ENCODE results near the gene HMGXB3.

Gene HMGXB3

DNA sequence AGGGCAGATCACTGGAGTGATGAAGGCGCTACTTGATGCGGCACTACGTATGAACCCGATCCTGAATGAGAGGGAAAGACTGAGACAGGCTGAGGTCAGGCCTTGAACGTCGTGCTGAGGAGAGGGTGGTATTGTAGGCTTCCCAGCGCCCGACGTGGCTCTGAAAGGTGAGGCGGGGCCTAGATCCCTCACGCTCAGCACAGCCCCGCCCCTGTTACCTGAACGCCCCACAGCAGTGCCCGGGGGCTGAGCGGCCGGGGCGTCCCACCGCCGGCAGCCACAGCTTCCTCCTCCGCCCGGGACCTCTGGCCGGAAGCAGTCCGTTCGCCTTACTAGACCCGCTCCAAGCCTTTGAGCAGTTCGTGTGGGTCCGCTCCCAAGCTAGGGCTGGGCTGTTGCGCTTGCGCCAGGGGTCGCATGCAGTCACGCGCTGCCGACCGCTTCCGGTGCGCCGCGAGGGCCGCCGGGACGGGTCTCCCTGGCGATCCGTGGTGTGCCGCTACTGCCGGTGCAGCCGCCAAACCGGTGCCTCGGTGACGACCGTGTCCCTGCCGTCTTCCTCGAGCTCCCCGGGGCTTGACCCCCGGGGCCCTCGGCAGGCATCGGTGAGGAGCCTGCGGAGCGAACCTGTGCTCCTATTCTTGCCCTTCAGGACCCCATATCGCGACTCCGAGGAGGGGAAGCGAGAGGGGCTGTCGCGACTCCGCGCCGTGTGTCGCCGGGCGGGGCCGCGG is at the start of gene HMGXB3, which contains the start of gene TIGD6:
TSS of gene HMGXB3 (plus strand) at position 484 of the 734 bp plus-strand sequence. CDS start 4,114 bp downstream, outside the sequence.
TSS of gene TIGD6 (minus strand) at position 399 of the 734 bp plus-strand sequence. CDS start 4,306 bp downstream, outside the sequence.
- DNase-seq, result peak; percentile 69 to 96 (median 87)

GRCh38 chr5:149951138-149951749 is 49.3 kb upstream of the HMGXB3 start:
- DNase-seq, result no peak

DNA sequence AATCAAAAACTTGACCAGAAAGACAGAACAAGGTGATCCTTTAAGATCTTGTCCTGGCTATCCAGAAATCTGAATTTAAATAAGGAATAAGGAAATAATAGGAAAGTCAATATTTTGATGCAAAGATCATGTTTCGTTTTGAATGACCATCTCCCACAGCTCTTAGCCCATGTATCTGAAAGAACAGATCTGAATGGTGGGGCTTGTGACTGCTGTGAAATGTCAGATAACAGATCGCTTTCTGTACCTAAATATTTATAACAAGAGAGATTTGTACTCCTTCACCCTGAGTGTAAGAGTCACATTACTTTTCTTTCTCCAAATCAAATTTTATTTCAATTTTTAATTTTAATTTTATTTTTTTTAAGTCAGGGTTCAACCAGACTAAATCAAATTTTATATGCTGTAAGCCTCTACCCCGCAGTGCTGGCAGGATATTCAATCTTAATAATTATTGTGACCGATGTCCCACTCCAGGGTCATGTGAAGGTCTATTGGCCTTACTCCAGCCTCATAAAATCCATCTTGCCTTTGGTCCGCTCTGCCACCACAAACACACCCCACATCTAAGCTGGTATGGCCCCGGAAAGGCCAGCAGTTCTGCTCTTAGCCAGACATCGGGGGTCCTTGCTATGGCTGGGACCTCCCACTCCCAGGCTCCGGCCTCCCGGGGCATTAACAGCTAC is 47.0 kb upstream of the HMGXB3 start:
- no peak for DNase-seq

- DNase-seq, result no peak
Measured at GRCh38 chr5:149954798-149955197, 45.7 kb upstream of the HMGXB3 start.

DNA sequence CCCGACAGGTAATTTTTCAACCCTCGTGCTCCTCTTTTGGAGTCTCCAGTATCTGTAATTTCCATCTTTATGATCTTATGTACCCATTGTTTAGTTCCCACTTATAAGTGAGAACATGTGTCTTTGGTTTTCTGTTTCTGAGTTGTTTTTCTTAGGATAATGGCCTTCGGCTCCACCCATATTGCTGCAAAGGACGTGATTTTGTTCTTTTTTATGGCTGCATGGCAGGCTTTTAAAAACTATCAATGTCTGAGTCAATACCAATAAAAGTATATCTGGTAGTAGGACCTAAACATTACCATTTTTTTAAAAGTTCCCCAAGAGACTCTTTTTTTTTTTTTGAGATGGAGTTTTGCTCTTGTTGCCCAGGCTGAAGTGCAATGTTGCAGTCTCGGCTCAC is 43.9 kb upstream of the HMGXB3 start:
- DNase-seq, result no peak

DNA sequence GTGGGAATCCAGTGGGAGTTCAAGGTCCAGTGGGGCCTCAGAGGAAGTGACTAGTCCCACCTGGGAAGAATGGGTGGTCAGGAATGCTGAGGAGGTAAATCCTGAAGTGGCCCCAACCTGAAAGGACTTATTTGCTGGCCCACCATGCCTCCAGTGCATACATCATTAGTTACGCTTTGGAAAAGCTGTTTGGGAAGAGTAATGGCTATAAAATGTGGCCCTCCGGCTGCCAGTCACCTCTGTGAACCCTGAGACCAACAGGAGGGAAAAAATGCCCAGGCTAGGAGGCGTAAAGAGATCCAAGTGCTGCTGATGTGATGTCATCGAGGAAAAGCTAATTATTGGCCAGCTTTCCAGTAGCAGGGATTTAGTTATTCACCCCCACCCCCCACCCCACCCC is 42.7 kb upstream of the HMGXB3 start:
- DNase-seq, result no peak

GRCh38 chr5:149959406-149960236 is 40.9 kb upstream of the HMGXB3 start:
- DNase-seq, result peak in 2 of 56 donors; percentile 12 to 13

DNA sequence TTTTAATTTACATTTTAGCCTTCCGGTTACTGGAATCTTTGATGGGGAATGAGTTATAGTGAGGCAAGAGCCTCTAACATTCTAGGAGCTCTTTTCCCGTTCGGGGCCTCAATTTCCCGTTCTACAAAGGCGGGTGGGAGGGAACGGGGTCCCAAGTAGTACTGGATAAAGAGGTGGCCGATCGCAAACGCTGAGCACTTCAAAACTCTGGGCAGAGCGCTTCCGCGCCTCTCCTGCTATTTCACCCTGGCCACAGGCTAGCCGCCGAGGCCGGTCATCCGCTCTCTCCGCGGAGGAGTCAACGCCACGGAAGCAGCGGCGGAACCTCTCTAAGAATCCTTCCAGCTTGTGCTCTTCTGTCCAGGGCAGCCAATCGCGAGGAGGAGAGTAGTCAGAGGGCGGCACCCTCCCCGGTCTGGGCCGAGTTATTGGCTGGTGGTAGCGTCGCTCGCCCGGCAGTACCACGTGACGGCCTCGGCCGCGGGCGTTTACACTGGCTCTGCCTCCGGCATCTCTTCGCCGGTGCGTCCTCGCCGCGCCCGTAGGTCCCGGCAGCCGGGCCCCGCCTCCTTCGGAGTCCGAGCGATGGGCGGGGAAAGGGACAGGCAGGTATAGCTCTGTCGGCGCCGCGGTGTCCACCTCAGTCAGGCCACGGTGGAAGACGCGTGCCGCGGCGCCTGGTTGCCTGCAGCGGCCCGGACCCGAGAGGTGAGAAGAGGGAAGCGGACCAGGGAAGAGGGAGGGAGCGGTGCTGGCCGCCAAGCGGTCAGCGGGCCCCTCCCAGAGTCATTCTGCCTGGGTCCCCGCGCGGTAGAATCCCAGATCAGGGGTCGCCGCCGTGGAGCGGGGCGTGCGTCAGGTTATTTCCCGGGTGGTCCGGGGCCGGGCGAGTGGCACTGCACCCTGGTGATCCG is 40.0 kb upstream of the HMGXB3 start, which contains the start of gene SLC26A2:
TSS of gene SLC26A2 (plus strand) at position 487 of the 914 bp plus-strand sequence. CDS start 16,895 bp downstream, outside the sequence.
- peak; percentile 71 to 99 (median 95) for DNase-seq

DNA sequence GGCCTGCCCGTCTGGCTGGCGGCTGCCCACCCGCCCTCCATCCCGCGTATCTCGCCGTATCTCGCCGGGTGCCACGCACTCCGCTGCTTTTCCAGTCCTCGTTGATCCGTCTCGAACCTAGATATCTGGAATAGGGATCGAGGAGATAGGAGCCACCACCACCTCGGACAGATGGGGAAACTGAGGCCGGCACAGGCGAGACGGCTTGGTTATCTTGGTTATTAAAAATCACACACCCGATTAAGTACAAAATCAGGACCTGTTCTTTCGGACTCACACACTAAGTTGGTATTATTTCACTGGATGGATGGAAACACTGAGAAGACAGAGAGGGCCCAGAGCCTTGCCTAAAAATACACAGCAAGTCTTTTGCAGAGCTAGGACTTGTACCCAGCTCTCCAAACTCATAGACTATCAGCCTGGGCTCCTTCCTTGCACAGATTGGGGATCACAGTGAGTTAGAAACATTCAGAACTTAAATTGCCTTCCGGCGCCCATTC is 39.3 kb upstream of the HMGXB3 start:
- peak in 3 of 56 donors; percentile 31 to 46 (median 32) for DNase-seq

DNA sequence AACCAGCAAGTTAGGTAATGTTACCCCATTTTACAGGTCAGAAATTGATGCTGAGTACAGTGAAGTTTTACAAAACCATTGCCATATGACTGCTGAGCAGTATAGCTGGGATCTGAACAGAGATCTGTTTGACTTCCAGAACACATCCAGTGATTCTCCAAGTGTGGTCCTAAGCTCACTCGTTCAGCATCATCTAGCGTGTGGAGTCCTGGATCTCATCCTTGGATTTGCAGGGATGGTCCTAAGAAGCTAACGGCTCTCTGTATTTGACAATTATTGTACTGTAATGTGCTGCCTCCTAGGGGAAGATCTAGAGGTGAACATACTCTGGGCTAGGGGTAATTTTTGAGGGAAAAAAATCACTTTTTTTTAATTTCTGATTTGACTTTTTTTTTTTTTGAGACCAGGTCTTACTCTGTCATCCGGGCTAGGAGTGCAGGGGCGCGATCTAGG is 38.6 kb upstream of the HMGXB3 start:
- DNase-seq, result peak in 1 of 56 donors; percentile 7

DNA sequence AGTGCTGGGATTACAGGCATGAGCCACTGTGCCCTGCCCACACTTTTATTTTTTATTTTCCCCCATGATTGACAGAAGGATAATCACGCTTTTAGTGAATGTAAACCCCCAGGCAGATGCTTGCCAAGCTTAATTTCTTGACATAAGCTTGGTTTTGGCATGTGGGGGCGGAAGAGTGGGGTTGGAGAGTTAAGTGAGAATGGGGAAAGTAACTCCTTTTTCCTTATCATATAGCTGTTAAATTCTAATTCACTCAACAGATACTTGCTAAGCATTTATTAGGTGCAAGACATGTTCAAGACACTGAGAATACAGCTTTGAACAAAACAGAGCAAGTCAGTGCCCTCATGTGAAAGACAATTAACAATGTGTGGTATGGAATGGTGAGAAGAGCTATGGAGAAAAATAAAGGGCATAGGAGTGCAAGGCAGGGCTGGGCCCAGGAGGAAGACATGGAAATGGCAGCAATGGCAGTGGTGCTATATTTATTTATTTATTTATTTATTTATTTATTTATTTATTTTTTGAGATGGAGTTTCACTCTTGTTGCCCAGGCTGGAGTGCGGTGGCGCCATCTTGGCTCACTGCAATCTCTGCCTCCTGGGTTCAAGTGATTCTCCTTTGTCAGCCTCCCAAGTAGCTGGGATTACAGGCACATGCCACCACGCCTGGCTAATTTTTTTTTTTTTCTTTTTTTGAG is 37.8 kb upstream of the HMGXB3 start:
- DNase-seq, result peak in 3 of 56 donors; percentile 7 to 10 (median 9)

- no peak for DNase-seq
Measured at GRCh38 chr5:149963729-149964128, 36.8 kb upstream of the HMGXB3 start.

DNA sequence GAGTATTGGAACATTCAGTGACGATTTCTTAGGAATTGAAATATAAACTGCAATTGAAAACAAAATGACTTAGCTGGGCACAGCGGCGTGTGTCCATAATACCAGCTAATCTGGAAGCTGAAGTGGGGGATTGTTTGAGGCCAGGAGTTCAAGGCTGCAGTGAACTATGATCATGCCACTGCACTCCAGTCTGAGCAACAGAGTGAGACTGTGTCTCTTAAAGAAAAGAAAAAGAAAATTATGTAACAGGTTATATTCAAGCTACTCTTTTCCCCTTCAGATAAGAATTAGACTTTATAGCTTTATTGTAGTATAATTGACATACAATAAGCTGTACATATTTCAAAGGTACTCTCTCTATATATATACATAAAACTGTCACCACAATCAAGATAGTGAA is 33.6 kb upstream of the HMGXB3 start:
- no peak for DNase-seq

DNA sequence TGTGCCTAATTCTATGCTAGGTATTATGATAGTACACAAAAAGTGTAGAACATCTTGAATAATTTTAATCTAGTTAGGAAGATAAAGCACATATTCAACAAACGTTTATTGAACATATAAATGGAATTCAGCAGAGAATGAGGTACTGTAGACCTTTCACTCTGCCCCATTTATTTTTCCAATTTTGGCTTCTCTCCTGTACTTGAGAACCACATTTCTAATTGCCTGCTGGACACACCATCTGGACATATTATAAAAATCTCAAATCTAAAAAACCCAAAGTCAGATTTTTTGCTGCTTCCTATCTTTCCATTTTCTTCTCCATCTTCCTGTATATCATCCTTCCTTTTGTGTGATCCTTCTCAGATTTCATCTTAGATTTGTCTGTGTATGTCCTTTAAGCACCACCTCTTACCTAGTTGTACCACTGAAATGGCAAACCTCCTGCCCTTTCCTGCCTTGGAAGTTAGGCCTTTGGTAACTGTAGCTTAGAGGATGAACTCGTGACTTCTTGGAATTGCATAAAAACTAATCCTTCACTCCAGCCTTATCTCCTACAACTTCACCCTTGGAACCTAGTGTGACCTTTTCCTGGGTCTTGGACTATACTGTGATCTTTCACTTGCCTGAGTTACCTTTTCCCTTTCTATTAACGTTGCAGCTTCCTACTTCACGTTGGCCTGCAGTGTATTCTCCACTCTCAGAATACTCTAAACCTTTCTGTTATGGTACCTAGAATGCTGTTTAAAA is 31.2 kb upstream of the HMGXB3 start:
- no peak for DNase-seq

DNA sequence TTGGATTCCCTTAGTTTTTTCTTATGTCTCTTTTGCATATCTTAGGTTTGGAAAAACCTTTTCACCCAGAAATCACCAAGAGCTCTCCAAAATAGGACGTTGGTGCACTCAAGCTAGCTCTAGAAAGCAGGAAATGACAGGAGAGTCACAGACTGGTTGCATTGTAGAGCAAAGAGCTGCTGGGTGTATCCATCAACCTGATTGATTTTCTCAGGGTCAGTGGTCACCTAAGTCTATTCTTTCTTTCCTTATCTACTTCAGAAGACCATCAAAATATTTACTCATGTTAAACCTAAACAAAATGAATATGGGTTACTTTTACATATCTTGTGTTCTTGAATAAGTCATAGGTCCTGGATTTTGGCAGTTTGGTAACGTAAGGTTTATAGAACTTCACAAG is 25.1 kb upstream of the HMGXB3 start:
- no peak for DNase-seq

DNA sequence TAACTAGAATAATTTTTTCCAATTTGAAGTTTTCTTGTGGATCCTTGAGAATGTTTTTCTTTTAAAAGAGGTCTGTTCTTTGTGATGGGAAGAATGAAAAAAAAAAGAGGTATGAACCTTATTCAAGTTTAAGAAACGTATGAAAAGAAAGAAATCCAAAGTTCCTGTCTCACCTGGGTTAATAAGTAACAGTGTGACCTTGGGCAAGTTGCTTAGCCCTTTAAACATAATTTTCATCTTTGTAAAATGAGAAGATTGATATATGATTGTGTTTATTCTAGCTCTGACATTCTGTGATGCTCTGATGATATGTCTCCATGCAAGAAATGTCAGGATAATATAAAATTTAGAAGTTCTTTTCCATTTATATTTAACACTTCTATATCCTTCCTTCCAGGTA is 20.6 kb upstream of the HMGXB3 start:
- no peak for DNase-seq

DNA sequence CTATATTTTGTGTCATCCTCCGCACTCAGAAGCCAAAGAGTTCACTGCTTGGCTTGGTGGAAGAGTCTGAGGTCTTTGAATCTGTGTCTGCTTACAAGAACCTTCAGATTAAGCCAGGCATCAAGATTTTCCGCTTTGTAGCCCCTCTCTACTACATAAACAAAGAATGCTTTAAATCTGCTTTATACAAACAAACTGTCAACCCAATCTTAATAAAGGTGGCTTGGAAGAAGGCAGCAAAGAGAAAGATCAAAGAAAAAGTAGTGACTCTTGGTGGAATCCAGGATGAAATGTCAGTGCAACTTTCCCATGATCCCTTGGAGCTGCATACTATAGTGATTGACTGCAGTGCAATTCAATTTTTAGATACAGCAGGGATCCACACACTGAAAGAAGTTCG is 19.3 kb upstream of the HMGXB3 start:
- DNase-seq, result no peak

- no peak for DNase-seq
Measured at GRCh38 chr5:149982505-149982904, 18.0 kb upstream of the HMGXB3 start.

Measured in amygdala (tissue), 56 donors.